SK-N-SH (cell line): ENCODE results near the gene ALDOA. TPM values are rescaled to one million over a fixed set of nuclear protein-coding genes. Genes with fewer than 3 reads are reported as not detected.

Experiments used
- CTCF ChIA-PET: fragments of 300-600, 350-600 bp; formaldehyde crosslinking; extraction: SDS; loops from one replicate; lab custom pipeline; 2021; lab: Yijun Ruan, JAX
- POLR2A ChIA-PET: fragments of 350-600 bp; sonication (Branson Sonifier 250); formaldehyde crosslinking; extraction: SDS; loops from one replicate; lab custom pipeline; 2020; ENCODE audit warnings: antibody characterized with exemption, inconsistent platforms; lab: Yijun Ruan, JAX
- DNase-seq: peaks from one replicate; pipeline ENCODE4 v3.0.0; 2012
- H2AFZ ChIP-seq: fragments of 200-600 bp; sonication (generic); 2 replicates; pipeline ENCODE4 v1.8.1; 2016; ENCODE audit warnings: antibody characterized with exemption, mild to moderate bottlenecking, low read depth
- H3F3A ChIP-seq: fragments of 200-600 bp; sonication (generic); replicated peaks from 2 replicates; pipeline ENCODE3; 2016; ENCODE audit warnings: antibody characterized with exemption, mild to moderate bottlenecking; ENCODE audit not compliant: insufficient read depth
- H3K27ac ChIP-seq, 2 experiments: fragments of 200-500 bp in 1 of 2; fragments of 200-600 bp in 1 of 2; sonication (Bioruptor generic) in 1 of 2; sonication (generic), shearing (Covaris generic) in 1 of 2; 2 replicates each; pipeline versions ENCODE4 v1.5.1 to v1.6.1; 2014 to 2016; ENCODE audit warnings: low read depth in 2 of 2, inconsistent platforms in 1 of 2, low read length in 1 of 2, mild to moderate bottlenecking in 1 of 2, mixed read lengths in 1 of 2
- H3K27me3 ChIP-seq: fragments of 200-600 bp; sonication (generic), shearing (Covaris generic); 2 replicates; pipeline ENCODE4 v1.6.1; 2016; ENCODE audit warnings: mixed run types; ENCODE audit not compliant: insufficient read depth
- H3K36me3 ChIP-seq, 2 experiments: fragments of 200-500 bp in 1 of 2; fragments of 200-600 bp in 1 of 2; sonication (Bioruptor generic) in 1 of 2; sonication (generic) in 1 of 2; replicated peaks in 1 of 2; 2 replicates each; pipeline versions ENCODE3 to v1.5.1; 2014 to 2016; ENCODE audit warnings: low read length in 1 of 2, mild to moderate bottlenecking in 1 of 2; ENCODE audit not compliant: insufficient read depth in 2 of 2, control insufficient read depth in 1 of 2
- H3K4me1 ChIP-seq, 2 experiments: fragments of 200-500 bp in 1 of 2; fragments of 200-600 bp in 1 of 2; sonication (Bioruptor generic) in 1 of 2; sonication (generic), shearing (Covaris generic) in 1 of 2; 2 replicates each; pipeline versions ENCODE4 v1.5.1 to v1.6.1; 2014 to 2016; ENCODE audit warnings: low read depth in 1 of 2, low read length in 1 of 2, mixed run types in 1 of 2; ENCODE audit not compliant: insufficient read depth in 2 of 2, control insufficient read depth in 1 of 2
- H3K4me2 ChIP-seq: fragments of 200-600 bp; sonication (generic), shearing (Covaris generic); 2 replicates; pipeline ENCODE4 v1.6.1; 2017; ENCODE audit warnings: mixed run types
- H3K4me3 ChIP-seq, 2 experiments: fragments of 200-500 bp in 1 of 2; fragments of 200-600 bp in 1 of 2; sonication (Bioruptor generic) in 1 of 2; sonication (generic), shearing (Covaris generic) in 1 of 2; 2 replicates each; pipeline versions ENCODE4 v1.5.1 to v1.8.1; 2014 to 2016; ENCODE audit warnings: low read depth in 2 of 2, inconsistent platforms in 1 of 2, low read length in 1 of 2, mild to moderate bottlenecking in 1 of 2, mixed read lengths in 1 of 2, moderate library complexity in 1 of 2
- H3K79me2 ChIP-seq: fragments of 200-600 bp; sonication (generic); 2 replicates; pipeline ENCODE4 v1.8.1; 2017; ENCODE audit warnings: mild to moderate bottlenecking; ENCODE audit not compliant: insufficient read depth
- H3K9ac ChIP-seq: fragments of 200-600 bp; sonication (generic); 2 replicates; pipeline ENCODE4 v1.6.1; 2017; ENCODE audit warnings: mixed run types
- H3K9me2 ChIP-seq: fragments of 200-600 bp; sonication (generic); 2 replicates; pipeline ENCODE4 v1.6.1; 2017; ENCODE audit warnings: mixed run types
- H3K9me3 ChIP-seq: fragments of 200-600 bp; sonication (generic); 2 replicates; pipeline ENCODE4 v1.6.1; 2017; ENCODE audit warnings: mixed run types, mild to moderate bottlenecking, moderate library complexity
- H4K20me1 ChIP-seq: fragments of 200-600 bp; sonication (generic); 2 replicates; pipeline ENCODE4 v1.6.1; 2017; ENCODE audit warnings: mild to moderate bottlenecking, mixed run types; ENCODE audit not compliant: insufficient read depth
- CHD2 ChIP-seq: fragments of 150-350 bp; IDR thresholded peaks from 2 replicates; pipeline ENCODE4 v1.6.1; 2018; ENCODE audit warnings: low read length; ENCODE audit not compliant: partially characterized antibody
- CTCF ChIP-seq: fragments of 200-600 bp; sonication (generic); IDR thresholded peaks from 2 replicates; pipeline ENCODE4 v1.6.1; 2017; ENCODE audit warnings: antibody characterized with exemption, mild to moderate bottlenecking, moderate library complexity
- ELF1 ChIP-seq: IDR thresholded peaks from 2 replicates; pipeline ENCODE4 v1.4.0; 2012
- EZH2phosphoT487 ChIP-seq: fragments of 200-600 bp; sonication (generic); IDR thresholded peaks from 2 replicates; pipeline ENCODE4 v1.6.1; 2017; ENCODE audit warnings: low read depth, mixed run types, mild to moderate bottlenecking, antibody characterized with exemption, moderate library complexity, borderline replicate concordance
- FOSL2 ChIP-seq: IDR thresholded peaks from 2 replicates; pipeline ENCODE4 v1.4.0; 2012; ENCODE audit warnings: low read depth, mild to moderate bottlenecking, moderate library complexity, borderline replicate concordance
- FOXM1 ChIP-seq: IDR thresholded peaks from 2 replicates; pipeline ENCODE4 v1.4.0; 2012; ENCODE audit warnings: low read depth, mild to moderate bottlenecking
- MEF2A ChIP-seq: IDR thresholded peaks from 2 replicates; pipeline ENCODE4 v1.4.0; 2012; ENCODE audit warnings: low read depth, borderline replicate concordance
- MXI1 ChIP-seq: IDR thresholded peaks from 2 replicates; pipeline ENCODE4 v1.6.1; 2012; ENCODE audit warnings: mild to moderate bottlenecking, low read depth, low read length, improper control_type of control experiment
- NFIC ChIP-seq: IDR thresholded peaks from 2 replicates; pipeline ENCODE4 v1.4.0; 2012; ENCODE audit warnings: borderline replicate concordance
- NRF1 ChIP-seq: IDR thresholded peaks from 2 replicates; pipeline ENCODE4 v1.6.1; 2012; ENCODE audit warnings: low read depth, mild to moderate bottlenecking, low read length
- POLR2AphosphoS5 ChIP-seq: IDR thresholded peaks from 2 replicates; pipeline ENCODE4 v1.6.1; 2012; ENCODE audit warnings: low read depth, low read length
- RAD21 ChIP-seq: IDR thresholded peaks from 2 replicates; pipeline ENCODE4 v1.6.1; 2012; ENCODE audit warnings: mild to moderate bottlenecking, low read length
- RCOR1 ChIP-seq: fragments of 150-350 bp; IDR thresholded peaks from 2 replicates; pipeline ENCODE4 v1.6.1; 2017; ENCODE audit warnings: antibody characterized with exemption, low read length
- RFX5 ChIP-seq: IDR thresholded peaks from 2 replicates; pipeline ENCODE4 v1.6.1; 2012; ENCODE audit warnings: mild to moderate bottlenecking, improper control_type of control experiment, low read length
- SMC3 ChIP-seq: IDR thresholded peaks from 2 replicates; pipeline ENCODE4 v1.6.1; 2012; ENCODE audit warnings: low read depth, low read length, improper control_type of control experiment
- TCF12 ChIP-seq: IDR thresholded peaks from 2 replicates; pipeline ENCODE4 v1.4.0; 2012
- TEAD4 ChIP-seq: IDR thresholded peaks from 2 replicates; pipeline ENCODE4 v1.4.0; 2012; ENCODE audit warnings: mild to moderate bottlenecking, borderline replicate concordance; ENCODE audit not compliant: insufficient read depth
- USF2 ChIP-seq: fragments of 150-350 bp; IDR thresholded peaks from 2 replicates; pipeline ENCODE4 v1.6.1; 2017; ENCODE audit warnings: antibody characterized with exemption, low read length, low read depth, borderline replicate concordance
- YY1 ChIP-seq: IDR thresholded peaks from 2 replicates; pipeline ENCODE4 v1.4.0; 2012; ENCODE audit warnings: low read depth, mild to moderate bottlenecking
- ZBTB33 ChIP-seq: IDR thresholded peaks from 2 replicates; pipeline ENCODE4 v1.4.0; 2012; ENCODE audit warnings: low read depth, borderline replicate concordance
- WGBS: methylation state at CpG from one replicate; pipeline ENCODE4 v1.1.6; 2017; ENCODE audit warnings: low lambda C conversion rate; 5-methylcytosine and 5-hydroxymethylcytosine counted together
- polyA plus RNA-seq, 3 experiments: library from polyadenylated mRNA; depleted of rRNA; stranded (reverse); fragments of >200 nt; gene quantifications; 2 replicates each; pipeline ENCODE4 v1.2.3, GENCODE V29; 2012
- TF ChIP-seq, protein P1 (sequence below): IDR thresholded peaks from 2 replicates; pipeline ENCODE4 v1.4.0; 2012; ENCODE audit warnings: low read depth, borderline replicate concordance
- TF ChIP-seq, protein P2 (sequence below): fragments of 150-350 bp; IDR thresholded peaks from 2 replicates; pipeline ENCODE4 v1.6.1; 2016; ENCODE audit warnings: mild to moderate bottlenecking, low read depth, low read length

Gene ALDOA
- polyA plus RNA-seq (2012; rRNA removed) = 437 and 641 TPM in 2 replicates
- 251 and 406 TPM in 2 replicates for polyA plus RNA-seq (2012; cell fraction: cytosol; rRNA removed)
- 575 and 643 TPM in 2 replicates for polyA plus RNA-seq (2012; cell fraction: nucleus; rRNA removed)

DNA sequence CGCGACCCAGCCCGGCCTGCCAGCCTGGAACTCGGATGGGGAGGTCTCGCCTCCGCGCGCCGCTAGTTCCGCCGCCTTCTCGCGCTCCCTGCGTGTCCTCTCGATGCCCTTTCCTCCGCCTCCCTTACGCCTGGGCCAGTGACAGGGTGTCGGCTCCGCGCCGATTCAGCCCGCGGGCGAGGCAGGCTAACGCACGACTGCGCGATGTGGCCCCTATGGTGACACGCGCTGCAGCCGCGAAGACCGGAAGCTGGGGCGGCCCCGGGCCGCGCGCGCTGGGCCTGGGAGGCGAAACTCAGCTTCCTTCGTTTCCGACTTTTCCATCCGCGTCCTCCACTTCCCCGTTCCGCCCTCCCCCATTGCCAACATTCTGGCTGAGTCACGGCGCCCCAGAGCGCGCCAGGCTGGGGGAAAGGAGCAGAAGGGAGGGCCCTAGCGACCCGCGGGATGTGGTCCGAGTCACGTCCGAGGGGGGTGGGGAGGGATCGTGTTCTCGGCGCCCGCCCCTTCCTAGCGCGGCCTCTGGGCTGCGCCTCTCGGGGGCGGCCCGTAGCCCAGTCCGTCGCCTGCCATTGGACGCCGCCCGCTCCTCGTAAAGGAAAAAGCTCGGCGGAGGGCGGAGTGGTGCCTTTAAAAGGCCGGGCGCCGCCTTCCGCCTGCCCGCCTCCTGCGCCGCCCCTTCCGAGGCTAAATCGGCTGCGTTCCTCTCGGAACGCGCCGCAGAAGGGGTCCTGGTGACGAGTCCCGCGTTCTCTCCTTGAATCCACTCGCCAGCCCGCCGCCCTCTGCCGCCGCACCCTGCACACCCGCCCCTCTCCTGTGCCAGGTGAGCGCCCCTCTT lies at the start of gene ALDOA:
ALDOA (plus strand) TSS at position 659 of the 841 bp plus-strand sequence. CDS start 1,138 bp downstream, outside the sequence.
- Histone ChIP-seq H3K4me1 (peaks cover 39 to 45% of the 10 kb centered on the region in 2 experiments), H3K9ac (peak within 1 kb of the TSS; percentile 99), H3K9me3 (no peaks in the 10 kb centered on the region), H3K27ac (peak within 1 kb of the TSS; percentile 98 to 99), H3K36me3 (peaks cover 32 to 46% of the 10 kb centered on the region in 2 experiments), H3K9me2 (no peaks in the 10 kb centered on the region), H3K27me3 (no peaks in the 10 kb centered on the region), H3K4me2 (peak within 1 kb of the TSS; percentile 100), H3K4me3 (peak within 1 kb of the TSS; percentile 92 to 98), H2AFZ (peak within 1 kb of the TSS; percentile 76; the same call in 1 of the 2 replicates), H3F3A (peaks cover 39% of the 10 kb centered on the region), H3K79me2 (peaks cover 67% of the 10 kb centered on the region), H4K20me1 (peaks cover 43% of the 10 kb centered on the region)
- POLR2A ChIA-PET = interaction anchor here (0.5 to 5.1 kb wide), 19 partner anchors 9 to 386 kb away, joined by 3 to 57 read pairs (median 4); partner anchors contain the start of genes DOC2A, KCTD13, KIF22 and PPP4C
- CTCF ChIA-PET = interaction anchor here (1.0 to 6.7 kb wide), 7 partner anchors 11 to 48 kb away, joined by 3 to 68 read pairs (median 5); partner anchors contain the start of genes GDPD3, TBX6 and TLCD3B
- WGBS = 3% methylated on average over 6 of the region's 99 CpGs
- DNase-seq = peak; percentile 96
- TF ChIP-seq FOXM1 (no peak), MEF2A (no peak), RCOR1 (no peak), MXI1 (peak; percentile 69), USF2 (no peak), EZH2phosphoT487 (no peak), RFX5 (no peak), RAD21 (no peak), ELF1 (peak; percentile 78), POLR2AphosphoS5 (peak; percentile 97), CTCF (no peak), TEAD4 (0 out of 2 replicates have a peak, but pooled peaks have one; percentile 63), YY1 (peak; percentile 45; the same call in 1 of the 2 replicates), NFIC (peak; percentile 47; the same call in 1 of the 2 replicates), SMC3 (no peak), NRF1 (peak; percentile 92), CHD2 (peak; percentile 62), FOSL2 (peak; percentile 87), TCF12 (peak; percentile 57), ZBTB33 (peak; percentile 55; the same call in 1 of the 2 replicates)
- TF ChIP-seq, protein P1, sequence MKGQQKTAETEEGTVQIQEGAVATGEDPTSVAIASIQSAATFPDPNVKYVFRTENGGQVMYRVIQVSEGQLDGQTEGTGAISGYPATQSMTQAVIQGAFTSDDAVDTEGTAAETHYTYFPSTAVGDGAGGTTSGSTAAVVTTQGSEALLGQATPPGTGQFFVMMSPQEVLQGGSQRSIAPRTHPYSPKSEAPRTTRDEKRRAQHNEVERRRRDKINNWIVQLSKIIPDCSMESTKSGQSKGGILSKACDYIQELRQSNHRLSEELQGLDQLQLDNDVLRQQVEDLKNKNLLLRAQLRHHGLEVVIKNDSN = 0 out of 2 replicates have a peak, but pooled peaks have one; percentile 24
- TF ChIP-seq, protein P2, sequence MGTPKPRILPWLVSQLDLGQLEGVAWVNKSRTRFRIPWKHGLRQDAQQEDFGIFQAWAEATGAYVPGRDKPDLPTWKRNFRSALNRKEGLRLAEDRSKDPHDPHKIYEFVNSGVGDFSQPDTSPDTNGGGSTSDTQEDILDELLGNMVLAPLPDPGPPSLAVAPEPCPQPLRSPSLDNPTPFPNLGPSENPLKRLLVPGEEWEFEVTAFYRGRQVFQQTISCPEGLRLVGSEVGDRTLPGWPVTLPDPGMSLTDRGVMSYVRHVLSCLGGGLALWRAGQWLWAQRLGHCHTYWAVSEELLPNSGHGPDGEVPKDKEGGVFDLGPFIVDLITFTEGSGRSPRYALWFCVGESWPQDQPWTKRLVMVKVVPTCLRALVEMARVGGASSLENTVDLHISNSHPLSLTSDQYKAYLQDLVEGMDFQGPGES = no peak
